Gastrocnemius medialis (tissue), 4 donors: ENCODE results near the gene HMGCL.
A peak's percentile ranks its signal among the peaks of the same experiment; 100 is the strongest.

Experiments
- CTCF ChIP-seq, 5 experiments: fragments of 450-650 bp in 3 of 5; fragments of 200-600 bp in 2 of 5; sonication (generic) in 2 of 5; IDR thresholded peaks in 4 of 5; conservative IDR thresholded peaks in 1 of 5; 1 replicate in 4 of 5; 2 replicates in 1 of 5; pipeline ENCODE4 v1.5.1; 2016 to 2019; ENCODE audit warnings: antibody characterized with exemption in 5 of 5, mild to moderate bottlenecking in 3 of 5, moderate library complexity in 3 of 5
- POLR2A ChIP-seq, 2 donors: fragments of 450-650 bp; IDR thresholded peaks; one replicate each; pipeline ENCODE4 v1.6.1; 2017; ENCODE audit warnings: antibody characterized with exemption in 2 of 2, mild to moderate bottlenecking in 2 of 2, moderate library complexity in 2 of 2

DNA sequence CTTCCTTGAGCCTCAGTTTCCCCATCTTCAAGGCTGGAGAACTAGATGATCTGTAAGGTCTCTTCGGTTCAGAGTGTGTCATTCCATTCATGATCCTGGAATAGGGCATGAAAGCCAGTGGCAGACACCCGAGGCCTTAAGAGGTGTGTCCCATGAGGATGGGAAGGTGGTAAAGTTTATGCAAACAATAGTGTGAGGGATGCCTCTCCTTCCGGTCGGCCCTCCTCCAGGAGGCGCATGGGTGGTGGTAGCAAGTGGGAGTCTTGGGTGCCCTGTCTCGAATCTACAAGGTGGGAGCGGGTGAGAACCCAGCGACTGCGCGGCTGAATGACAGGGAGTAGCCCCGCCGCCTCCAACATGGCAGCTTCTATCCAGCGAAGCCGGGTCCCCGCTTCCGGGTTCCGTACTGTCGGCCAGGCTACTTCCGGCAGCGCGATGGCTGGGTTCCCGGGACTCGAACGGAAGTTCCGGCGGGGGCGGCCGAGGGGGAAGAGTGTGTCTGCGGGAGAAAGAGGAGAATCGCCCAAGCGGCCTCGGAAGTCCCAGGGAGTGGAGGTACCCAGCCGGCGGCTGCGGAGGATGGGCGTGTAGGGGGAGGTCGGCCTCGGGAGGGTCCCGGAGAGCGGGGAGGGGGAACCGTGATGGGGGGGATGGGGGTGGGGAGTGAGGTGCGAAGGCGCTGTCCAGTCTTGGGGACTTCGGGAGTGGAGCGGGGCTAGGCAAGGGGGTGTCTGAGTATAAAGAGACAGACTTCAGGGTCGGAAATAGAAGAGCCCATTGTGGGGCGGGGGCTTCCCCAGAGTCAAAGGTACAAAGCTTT is 34.3 kb downstream of the HMGCL start, which contains the start of gene LYPLA2:
- no peak for TF ChIP-seq CTCF (IDR thresholded peaks at IDR 0.05 in 4 of 5, conservative IDR thresholded peaks at IDR 0.05 in 1 of 5)
- TF ChIP-seq POLR2A (IDR thresholded peaks at IDR 0.05): peak in 1 of 2 donors; percentile 50
